Natural killer cell (primary cell): ENCODE measurements around the gene KIF3A. TPM values are rescaled to one million over a fixed set of nuclear protein-coding genes. Genes with fewer than 3 reads are reported as not detected.

ENCODE experiments used
- ATAC-seq, 3 donors: fragments of 150-1000 bp in 2 of 3; fragments of 200-7000 bp in 1 of 3; cut with Tn5 transposase; 1 replicate in 1 of 3; 2 replicates in 2 of 3; pipeline ENCODE4 v1.10.0; 2021; ENCODE audit warnings: mild to moderate bottlenecking in 2 of 3, moderate library complexity in 2 of 3
- DNase-seq, 2 donors: peaks; one replicate each; pipeline versions ENCODE4 v3.0.0 to v3.0.0-alpha.2; 2013 to 2021; ENCODE audit warnings: mixed read lengths in 1 of 2
- H3K27ac ChIP-seq: one replicate; pipeline ENCODE4 v1.5.1; 2013; ENCODE audit warnings: mild to moderate bottlenecking, low read length
- H3K27me3 ChIP-seq: one replicate; pipeline ENCODE4 v1.6.1; 2013; ENCODE audit warnings: low read length; ENCODE audit not compliant: control insufficient read depth, insufficient read depth
- H3K36me3 ChIP-seq: one replicate; pipeline ENCODE4 v1.6.1; 2013; ENCODE audit warnings: low read length; ENCODE audit not compliant: control insufficient read depth, insufficient read depth
- H3K4me1 ChIP-seq: one replicate; pipeline ENCODE4 v1.6.1; 2013; ENCODE audit warnings: low read length; ENCODE audit not compliant: control insufficient read depth, insufficient read depth
- H3K4me3 ChIP-seq: one replicate; pipeline ENCODE4 v1.5.1; 2013; ENCODE audit warnings: low read length
- H3K9me3 ChIP-seq: one replicate; pipeline ENCODE4 v1.6.1; 2013; ENCODE audit warnings: low read length; ENCODE audit not compliant: control insufficient read depth, insufficient read depth
- H3K27ac Mint-ChIP-seq, 2 donors: one replicate each; pipeline ENCODE4 v1.8.0; 2022; ENCODE audit warnings: mild to moderate bottlenecking in 2 of 2, mixed read lengths in 2 of 2, moderate library complexity in 1 of 2
- H3K27me3 Mint-ChIP-seq, 2 donors: one replicate each; pipeline ENCODE4 v1.8.0; 2022; ENCODE audit warnings: low read depth in 2 of 2, mixed read lengths in 2 of 2
- H3K36me3 Mint-ChIP-seq: one replicate; pipeline ENCODE4 v1.8.0; 2022; ENCODE audit warnings: mixed read lengths
- H3K4me1 Mint-ChIP-seq, 2 donors: one replicate each; pipeline ENCODE4 v1.8.0; 2022; ENCODE audit warnings: mixed read lengths in 2 of 2
- H3K4me3 Mint-ChIP-seq: one replicate; pipeline ENCODE4 v1.8.0; 2022; ENCODE audit warnings: mild to moderate bottlenecking, moderate library complexity, mixed read lengths
- H3K9me3 Mint-ChIP-seq, 2 donors: one replicate each; pipeline ENCODE4 v1.8.0; 2022; ENCODE audit warnings: mixed read lengths in 2 of 2
- WGBS: methylation state at CpG from one replicate; pipeline ENCODE4 v1.1.7; 2013; ENCODE audit warnings: missing lambda C conversion rate; ENCODE audit not compliant: insufficient coverage; 5-methylcytosine and 5-hydroxymethylcytosine counted together
- intact Hi-C: fragments of 100-400 bp; cut with micrococcal nuclease; formaldehyde crosslinking; loops from one replicate; pipeline ENCODE4 v1.14.2; 2022
- total RNA-seq, 4 donors: library from RNA; stranded (reverse); fragments of 120-200 nt in 1 of 4; gene quantifications; one replicate each; pipeline versions ENCODE4 v1.2.3 to v1.2.4, GENCODE V29; 2013 to 2022
- TF ChIP-seq, protein P1 (sequence below): fragments of 200-600 bp; IDR thresholded peaks from one replicate; pipeline ENCODE4 v1.8.0; 2022; ENCODE audit warnings: antibody characterized with exemption

The KIF3A gene
- total RNA-seq, 3 donors from 2014 or later (not counting 1 experiment from before 2014, with no cell fraction given): 13.6 to 19.2 (median 18.6) TPM

DNA sequence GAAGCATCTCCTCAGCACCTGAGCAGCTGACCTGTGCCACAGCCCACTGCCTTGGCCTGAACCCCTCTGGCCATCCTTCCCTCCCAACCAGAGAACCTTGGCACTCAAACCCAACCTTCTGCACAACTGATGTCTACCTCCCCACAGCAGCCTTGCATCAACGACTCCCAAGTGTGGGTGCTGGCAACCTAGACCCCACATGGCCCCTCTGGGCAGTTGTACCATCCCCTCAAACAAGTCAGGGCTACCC lies 29.4 kb upstream of the KIF3A start:
- Mint-ChIP-seq H3K27ac (no peak overlapping the region), H3K4me1 (no peaks in the 10 kb centered on the region), H3K36me3 (no peaks in the 10 kb centered on the region), H3K27me3 (no peaks in the 10 kb centered on the region), H3K9me3 (no peaks in the 10 kb centered on the region), H3K4me3 (no peak overlapping the region)
- H3K4me3 ChIP-seq: no peak overlapping the region
- no peak overlapping the region for H3K27ac ChIP-seq
- no peaks in the 10 kb centered on the region for H3K27me3 ChIP-seq
- no peak for ATAC-seq
- 84% methylated on average over 1 of the region's 1 CpG for WGBS
- no peak for DNase-seq
- no peaks in the 10 kb centered on the region for H3K4me1 ChIP-seq
- H3K9me3 ChIP-seq: no peaks in the 10 kb centered on the region
- intact Hi-C loops: no loop called here
- H3K36me3 ChIP-seq: no peaks in the 10 kb centered on the region
- TF ChIP-seq, protein P1, sequence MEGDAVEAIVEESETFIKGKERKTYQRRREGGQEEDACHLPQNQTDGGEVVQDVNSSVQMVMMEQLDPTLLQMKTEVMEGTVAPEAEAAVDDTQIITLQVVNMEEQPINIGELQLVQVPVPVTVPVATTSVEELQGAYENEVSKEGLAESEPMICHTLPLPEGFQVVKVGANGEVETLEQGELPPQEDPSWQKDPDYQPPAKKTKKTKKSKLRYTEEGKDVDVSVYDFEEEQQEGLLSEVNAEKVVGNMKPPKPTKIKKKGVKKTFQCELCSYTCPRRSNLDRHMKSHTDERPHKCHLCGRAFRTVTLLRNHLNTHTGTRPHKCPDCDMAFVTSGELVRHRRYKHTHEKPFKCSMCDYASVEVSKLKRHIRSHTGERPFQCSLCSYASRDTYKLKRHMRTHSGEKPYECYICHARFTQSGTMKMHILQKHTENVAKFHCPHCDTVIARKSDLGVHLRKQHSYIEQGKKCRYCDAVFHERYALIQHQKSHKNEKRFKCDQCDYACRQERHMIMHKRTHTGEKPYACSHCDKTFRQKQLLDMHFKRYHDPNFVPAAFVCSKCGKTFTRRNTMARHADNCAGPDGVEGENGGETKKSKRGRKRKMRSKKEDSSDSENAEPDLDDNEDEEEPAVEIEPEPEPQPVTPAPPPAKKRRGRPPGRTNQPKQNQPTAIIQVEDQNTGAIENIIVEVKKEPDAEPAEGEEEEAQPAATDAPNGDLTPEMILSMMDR: no peak

DNA sequence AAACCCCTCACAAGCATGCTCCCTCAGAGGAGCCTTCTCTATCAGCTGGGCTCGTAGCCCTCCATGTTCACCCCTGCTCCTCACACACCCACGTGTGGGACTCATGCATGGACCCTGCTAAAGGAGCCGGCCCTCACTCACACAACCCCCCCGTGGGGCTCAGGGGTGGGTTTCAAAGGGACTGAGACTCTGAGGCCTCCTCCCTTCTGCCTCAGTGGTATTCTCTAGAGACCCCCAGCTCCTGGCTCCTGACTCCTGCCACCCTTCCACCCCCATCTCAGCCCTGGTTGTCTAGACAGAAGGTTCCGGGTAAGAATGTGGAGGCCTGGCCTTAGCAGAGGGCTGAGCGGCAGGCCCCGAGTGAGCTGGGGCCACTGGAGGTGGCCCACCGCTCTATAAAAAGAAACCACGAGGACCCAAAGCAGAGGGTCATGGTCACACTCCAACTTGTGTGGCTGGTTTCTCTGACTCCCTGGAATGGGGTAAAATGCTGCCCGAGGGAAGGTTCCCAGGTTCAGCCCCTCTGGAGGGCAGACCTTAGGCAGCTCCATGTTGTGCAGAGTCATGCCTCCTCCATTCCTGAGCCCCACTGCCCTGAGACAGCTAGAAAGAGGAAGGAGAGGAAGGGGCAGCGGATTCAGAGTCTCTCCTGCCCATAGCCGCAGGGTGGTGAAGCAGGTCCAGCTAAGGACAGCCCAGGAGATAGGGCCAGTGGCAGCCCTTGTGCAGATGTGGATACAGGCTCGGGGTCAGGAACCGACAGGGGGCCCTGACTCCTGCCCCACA lies 28.9 kb upstream of the KIF3A start:
- Mint-ChIP-seq H3K4me1 (no peaks in the 10 kb centered on the region), H3K9me3 (no peaks in the 10 kb centered on the region), H3K27ac (no peak overlapping the region), H3K36me3 (no peaks in the 10 kb centered on the region), H3K4me3 (no peak overlapping the region), H3K27me3 (no peaks in the 10 kb centered on the region)
- ATAC-seq: no peak
- Histone ChIP-seq H3K36me3 (no peaks in the 10 kb centered on the region), H3K9me3 (no peaks in the 10 kb centered on the region), H3K27ac (no peak overlapping the region), H3K4me3 (no peak overlapping the region), H3K27me3 (no peaks in the 10 kb centered on the region), H3K4me1 (no peaks in the 10 kb centered on the region)
- intact Hi-C loops: no loop called here
- DNase-seq: no peak
- WGBS: 94% methylated on average over 14 of the region's 14 CpGs
- TF ChIP-seq, protein P1: no peak

DNA sequence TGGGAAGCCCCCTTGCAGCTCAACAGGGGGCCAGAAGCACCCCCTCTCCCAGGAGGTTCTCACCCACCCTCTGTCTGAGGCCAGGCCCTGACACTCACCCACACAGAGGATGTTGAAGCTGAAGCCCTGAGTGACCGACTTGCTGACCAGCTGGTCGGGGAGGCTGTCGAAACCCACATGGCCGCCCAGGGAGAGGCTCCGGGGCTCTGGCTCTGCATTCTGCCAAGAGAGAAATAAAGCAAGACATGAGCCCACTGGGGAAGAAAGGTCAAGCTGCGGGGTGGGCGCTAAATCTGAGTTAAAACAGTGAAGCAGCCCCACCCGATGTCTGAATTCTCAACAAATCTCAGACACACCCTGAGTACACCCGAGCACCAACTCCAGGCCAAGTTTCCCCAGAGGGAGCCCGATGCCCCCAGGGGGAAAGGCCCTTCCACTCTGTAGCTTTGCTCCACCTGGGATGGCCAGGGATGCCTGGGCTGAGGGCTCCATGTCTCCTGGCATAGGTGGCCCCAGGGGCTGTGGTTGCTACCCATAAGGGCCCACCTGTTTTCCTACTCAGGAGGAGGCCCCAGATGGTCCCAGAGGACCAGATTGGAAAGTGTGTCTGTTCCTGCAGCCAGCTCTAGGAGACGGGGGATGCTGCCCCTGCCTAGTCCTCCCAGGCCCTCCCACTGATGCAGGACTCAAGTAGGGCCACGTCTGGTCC lies 28.1 kb upstream of the KIF3A start:
- Histone ChIP-seq H3K4me1 (no peaks in the 10 kb centered on the region), H3K36me3 (no peaks in the 10 kb centered on the region), H3K27ac (no peak overlapping the region), H3K9me3 (no peaks in the 10 kb centered on the region), H3K4me3 (no peak overlapping the region), H3K27me3 (no peaks in the 10 kb centered on the region)
- Mint-ChIP-seq H3K36me3 (no peaks in the 10 kb centered on the region), H3K4me3 (no peak overlapping the region), H3K4me1 (no peaks in the 10 kb centered on the region), H3K27me3 (no peaks in the 10 kb centered on the region), H3K9me3 (no peaks in the 10 kb centered on the region), H3K27ac (no peak overlapping the region)
- 92% methylated on average over 12 of the region's 12 CpGs for WGBS
- TF ChIP-seq, protein P1: no peak
- no peak for DNase-seq
- no peak for ATAC-seq
- intact Hi-C loops: no loop called here
